ENCODE measurements around the gene ZNF598.

The ZNF598 gene

DNA sequence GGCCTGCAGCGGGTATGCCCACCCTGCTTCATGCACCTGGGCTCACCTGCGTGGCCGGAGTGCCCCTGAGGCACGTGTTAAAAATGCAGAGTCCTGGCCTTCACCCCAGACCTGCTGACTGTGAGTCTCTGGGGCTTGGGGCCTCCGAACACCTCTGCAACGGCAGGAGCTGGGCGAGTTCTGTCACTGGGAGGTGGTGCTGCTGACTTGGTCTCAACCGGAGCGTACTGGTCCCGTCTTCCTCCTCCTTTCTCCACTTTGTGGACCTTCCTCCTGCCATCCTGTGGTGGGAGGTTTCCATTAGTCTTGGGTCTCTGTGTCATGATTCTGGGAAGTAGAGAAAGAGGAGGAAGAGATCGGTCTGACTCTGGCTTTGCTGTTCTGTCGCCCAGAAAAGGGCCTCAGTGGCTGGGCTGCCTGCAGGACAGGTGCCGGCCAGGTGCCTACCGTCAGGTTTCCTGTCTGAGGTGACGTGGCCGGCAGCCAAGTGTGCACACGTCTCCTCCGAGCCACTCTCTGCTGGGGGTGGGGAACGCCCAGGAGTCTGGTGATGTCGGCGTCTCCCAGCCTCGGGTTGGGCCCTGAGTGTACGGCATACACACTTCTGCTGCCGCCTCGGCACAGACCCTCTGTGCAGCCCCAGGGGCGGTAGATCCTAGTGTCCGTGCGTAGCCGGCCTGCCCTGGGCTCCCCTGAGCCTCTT is 45.1 kb upstream of the ZNF598 start:
- H3K27ac ChIP-seq (ENCODE audit: extremely low read depth, low read depth, low read length): no peak overlapping the region
- no peaks in the 10 kb centered on the region for H3K4me1 ChIP-seq (ENCODE audit: control insufficient read depth, insufficient read depth, low read length)
- peaks cover 12 to 84% of the 10 kb centered on the region in 2 experiments; a peak in 2 of 3 replicates for H3K36me3 ChIP-seq (ENCODE audit: control insufficient read depth in 2 of 2, insufficient read depth in 1 of 2, low read length in 2 of 2)
- no peak overlapping the region for H3K4me3 ChIP-seq (ENCODE audit: low read depth, low read length)
- ChIA-PET POLR2A (no interaction called here), CTCF (no interaction called here)
- TF ChIP-seq GLI4 (tag by site-specific recombination; IDR thresholded peaks at IDR 0.05) (no peak), SCRT2 (tag by site-specific recombination; IDR thresholded peaks at IDR 0.05) (no peak), ZNF473 (tag by site-specific recombination; IDR thresholded peaks at IDR 0.05) (no peak), ZNF354C (tag by site-specific recombination; IDR thresholded peaks at IDR 0.05; ENCODE audit: borderline replicate concordance, low read depth) (no peak), SCRT1 (tag by site-specific recombination; IDR thresholded peaks at IDR 0.05; ENCODE audit: borderline replicate concordance) (no peak), ZEB2 (tag by site-specific recombination; IDR thresholded peaks at IDR 0.05) (no peak), MEIS1 (CRISPR knock-in tag; IDR thresholded peaks at IDR 0.05; ENCODE audit: borderline replicate concordance) (no peak)
- TF ChIP-seq, protein P1, sequence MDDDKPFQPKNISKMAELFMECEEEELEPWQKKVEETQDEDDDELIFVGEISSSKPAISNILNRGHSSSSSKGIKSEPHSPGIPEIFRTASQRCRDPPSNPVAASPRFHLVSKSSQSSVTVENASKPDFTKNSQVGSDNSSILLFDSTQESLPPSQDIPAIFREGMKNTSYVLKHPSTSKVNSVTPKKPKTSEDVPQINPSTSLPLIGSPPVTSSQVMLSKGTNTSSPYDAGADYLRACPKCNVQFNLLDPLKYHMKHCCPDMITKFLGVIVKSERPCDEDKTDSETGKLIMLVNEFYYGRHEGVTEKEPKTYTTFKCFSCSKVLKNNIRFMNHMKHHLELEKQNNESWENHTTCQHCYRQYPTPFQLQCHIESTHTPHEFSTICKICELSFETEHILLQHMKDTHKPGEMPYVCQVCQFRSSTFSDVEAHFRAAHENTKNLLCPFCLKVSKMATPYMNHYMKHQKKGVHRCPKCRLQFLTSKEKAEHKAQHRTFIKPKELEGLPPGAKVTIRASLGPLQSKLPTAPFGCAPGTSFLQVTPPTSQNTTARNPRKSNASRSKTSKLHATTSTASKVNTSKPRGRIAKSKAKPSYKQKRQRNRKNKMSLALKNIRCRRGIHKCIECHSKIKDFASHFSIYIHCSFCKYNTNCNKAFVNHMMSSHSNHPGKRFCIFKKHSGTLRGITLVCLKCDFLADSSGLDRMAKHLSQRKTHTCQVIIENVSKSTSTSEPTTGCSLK (tag by site-specific recombination; IDR thresholded peaks at IDR 0.05): no peak
- TF ChIP-seq, protein P2, sequence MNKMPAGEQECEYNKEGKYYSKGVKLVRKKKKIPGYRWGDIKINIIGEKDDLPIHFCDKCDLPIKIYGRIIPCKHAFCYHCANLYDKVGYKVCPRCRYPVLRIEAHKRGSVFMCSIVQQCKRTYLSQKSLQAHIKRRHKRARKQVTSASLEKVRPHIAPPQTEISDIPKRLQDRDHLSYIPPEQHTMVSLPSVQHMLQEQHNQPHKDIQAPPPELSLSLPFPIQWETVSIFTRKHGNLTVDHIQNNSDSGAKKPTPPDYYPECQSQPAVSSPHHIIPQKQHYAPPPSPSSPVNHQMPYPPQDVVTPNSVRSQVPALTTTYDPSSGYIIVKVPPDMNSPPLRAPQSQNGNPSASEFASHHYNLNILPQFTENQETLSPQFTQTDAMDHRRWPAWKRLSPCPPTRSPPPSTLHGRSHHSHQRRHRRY (tag by site-specific recombination; IDR thresholded peaks at IDR 0.05): no peak
- H3K9me3 ChIP-seq (ENCODE audit: control insufficient read depth, insufficient read depth, low read depth, low read length): no peaks in the 10 kb centered on the region

DNA sequence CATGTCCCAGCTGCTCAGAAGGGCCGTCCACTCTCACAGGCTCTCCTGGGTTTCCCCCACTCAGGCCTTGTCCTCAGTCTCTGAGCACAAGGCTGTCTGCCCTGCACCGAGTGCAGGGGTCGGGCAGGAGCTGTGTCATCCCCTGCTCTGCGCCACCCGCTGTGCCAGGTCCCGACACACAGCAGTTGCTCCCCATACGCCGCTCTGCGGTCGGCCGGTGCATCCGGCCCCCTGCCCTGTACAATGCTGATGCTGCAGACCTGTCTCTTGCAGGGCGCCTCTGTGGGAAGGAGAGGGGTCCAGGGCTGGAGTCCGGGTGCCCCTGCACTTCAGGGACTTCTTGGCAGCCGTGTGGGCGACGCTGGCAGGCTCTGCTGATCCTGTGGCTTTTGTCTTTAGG is 44.3 kb upstream of the ZNF598 start:
- Histone ChIP-seq H3K4me1 (ENCODE audit: control insufficient read depth, insufficient read depth, low read length) (no peaks in the 10 kb centered on the region), H3K9me3 (ENCODE audit: control insufficient read depth, insufficient read depth, low read depth, low read length) (no peaks in the 10 kb centered on the region), H3K27ac (ENCODE audit: extremely low read depth, low read depth, low read length) (no peak overlapping the region), H3K36me3 (ENCODE audit: control insufficient read depth in 2 of 2, insufficient read depth in 1 of 2, low read length in 2 of 2) (peaks cover 13 to 84% of the 10 kb centered on the region in 2 experiments; a peak in 2 of 3 replicates), H3K4me3 (ENCODE audit: low read depth, low read length) (no peak overlapping the region)
- ChIA-PET CTCF (no interaction called here), POLR2A (no interaction called here)
- TF ChIP-seq ZNF548 (tag by site-specific recombination; IDR thresholded peaks at IDR 0.05): no peak

DNA sequence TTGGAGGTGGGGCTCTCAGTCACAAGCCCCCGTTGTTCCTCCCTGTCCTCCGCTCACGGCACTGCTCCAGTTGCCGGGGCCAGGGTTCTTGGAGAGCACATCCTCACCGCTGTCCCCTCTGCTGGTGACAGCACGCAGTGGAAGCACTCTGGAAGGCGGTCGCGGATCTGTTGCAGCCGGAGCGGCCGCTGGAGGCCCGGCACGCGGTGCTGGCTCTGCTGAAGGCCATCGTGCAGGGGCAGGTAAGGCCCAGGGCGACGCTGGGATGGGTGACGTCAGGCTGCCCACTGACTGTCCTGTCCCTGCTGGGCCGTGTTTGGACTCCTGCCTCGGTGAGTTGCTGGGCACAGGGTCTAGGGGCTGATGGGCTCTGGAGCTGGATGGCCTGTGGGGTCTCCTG is 43.6 kb upstream of the ZNF598 start:
- H3K4me3 ChIP-seq (ENCODE audit: low read depth, low read length): no peak overlapping the region
- no peaks in the 10 kb centered on the region for H3K4me1 ChIP-seq (ENCODE audit: control insufficient read depth, insufficient read depth, low read length)
- H3K36me3 ChIP-seq (ENCODE audit: control insufficient read depth in 2 of 2, insufficient read depth in 1 of 2, low read length in 2 of 2): peaks cover 13 to 78% of the 10 kb centered on the region in 2 experiments; a peak in 2 of 3 replicates
- POLR2A ChIA-PET: no interaction called here
- no peak overlapping the region for H3K27ac ChIP-seq (ENCODE audit: extremely low read depth, low read depth, low read length)
- CTCF ChIA-PET: no interaction called here
- H3K9me3 ChIP-seq (ENCODE audit: control insufficient read depth, insufficient read depth, low read depth, low read length): no peaks in the 10 kb centered on the region
- no peak for TF ChIP-seq ZNF514 (tag by site-specific recombination; IDR thresholded peaks at IDR 0.05)
- TF ChIP-seq, protein P3, sequence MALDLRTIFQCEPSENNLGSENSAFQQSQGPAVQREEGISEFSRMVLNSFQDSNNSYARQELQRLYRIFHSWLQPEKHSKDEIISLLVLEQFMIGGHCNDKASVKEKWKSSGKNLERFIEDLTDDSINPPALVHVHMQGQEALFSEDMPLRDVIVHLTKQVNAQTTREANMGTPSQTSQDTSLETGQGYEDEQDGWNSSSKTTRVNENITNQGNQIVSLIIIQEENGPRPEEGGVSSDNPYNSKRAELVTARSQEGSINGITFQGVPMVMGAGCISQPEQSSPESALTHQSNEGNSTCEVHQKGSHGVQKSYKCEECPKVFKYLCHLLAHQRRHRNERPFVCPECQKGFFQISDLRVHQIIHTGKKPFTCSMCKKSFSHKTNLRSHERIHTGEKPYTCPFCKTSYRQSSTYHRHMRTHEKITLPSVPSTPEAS (tag by site-specific recombination; IDR thresholded peaks at IDR 0.05): no peak
- no peak for TF ChIP-seq ZNF324 (tag by site-specific recombination; IDR thresholded peaks at IDR 0.05)
- TF ChIP-seq, protein P4, sequence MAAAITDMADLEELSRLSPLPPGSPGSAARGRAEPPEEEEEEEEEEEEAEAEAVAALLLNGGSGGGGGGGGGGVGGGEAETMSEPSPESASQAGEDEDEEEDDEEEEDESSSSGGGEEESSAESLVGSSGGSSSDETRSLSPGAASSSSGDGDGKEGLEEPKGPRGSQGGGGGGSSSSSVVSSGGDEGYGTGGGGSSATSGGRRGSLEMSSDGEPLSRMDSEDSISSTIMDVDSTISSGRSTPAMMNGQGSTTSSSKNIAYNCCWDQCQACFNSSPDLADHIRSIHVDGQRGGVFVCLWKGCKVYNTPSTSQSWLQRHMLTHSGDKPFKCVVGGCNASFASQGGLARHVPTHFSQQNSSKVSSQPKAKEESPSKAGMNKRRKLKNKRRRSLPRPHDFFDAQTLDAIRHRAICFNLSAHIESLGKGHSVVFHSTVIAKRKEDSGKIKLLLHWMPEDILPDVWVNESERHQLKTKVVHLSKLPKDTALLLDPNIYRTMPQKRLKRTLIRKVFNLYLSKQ (tag by site-specific recombination; IDR thresholded peaks at IDR 0.05; ENCODE audit: borderline replicate concordance): no peak
- TF ChIP-seq, protein P5, sequence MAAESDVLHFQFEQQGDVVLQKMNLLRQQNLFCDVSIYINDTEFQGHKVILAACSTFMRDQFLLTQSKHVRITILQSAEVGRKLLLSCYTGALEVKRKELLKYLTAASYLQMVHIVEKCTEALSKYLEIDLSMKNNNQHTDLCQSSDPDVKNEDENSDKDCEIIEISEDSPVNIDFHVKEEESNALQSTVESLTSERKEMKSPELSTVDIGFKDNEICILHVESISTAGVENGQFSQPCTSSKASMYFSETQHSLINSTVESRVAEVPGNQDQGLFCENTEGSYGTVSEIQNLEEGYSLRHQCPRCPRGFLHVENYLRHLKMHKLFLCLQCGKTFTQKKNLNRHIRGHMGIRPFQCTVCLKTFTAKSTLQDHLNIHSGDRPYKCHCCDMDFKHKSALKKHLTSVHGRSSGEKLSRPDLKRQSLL (tag by site-specific recombination; IDR thresholded peaks at IDR 0.05): no peak
- TF ChIP-seq, protein P6, sequence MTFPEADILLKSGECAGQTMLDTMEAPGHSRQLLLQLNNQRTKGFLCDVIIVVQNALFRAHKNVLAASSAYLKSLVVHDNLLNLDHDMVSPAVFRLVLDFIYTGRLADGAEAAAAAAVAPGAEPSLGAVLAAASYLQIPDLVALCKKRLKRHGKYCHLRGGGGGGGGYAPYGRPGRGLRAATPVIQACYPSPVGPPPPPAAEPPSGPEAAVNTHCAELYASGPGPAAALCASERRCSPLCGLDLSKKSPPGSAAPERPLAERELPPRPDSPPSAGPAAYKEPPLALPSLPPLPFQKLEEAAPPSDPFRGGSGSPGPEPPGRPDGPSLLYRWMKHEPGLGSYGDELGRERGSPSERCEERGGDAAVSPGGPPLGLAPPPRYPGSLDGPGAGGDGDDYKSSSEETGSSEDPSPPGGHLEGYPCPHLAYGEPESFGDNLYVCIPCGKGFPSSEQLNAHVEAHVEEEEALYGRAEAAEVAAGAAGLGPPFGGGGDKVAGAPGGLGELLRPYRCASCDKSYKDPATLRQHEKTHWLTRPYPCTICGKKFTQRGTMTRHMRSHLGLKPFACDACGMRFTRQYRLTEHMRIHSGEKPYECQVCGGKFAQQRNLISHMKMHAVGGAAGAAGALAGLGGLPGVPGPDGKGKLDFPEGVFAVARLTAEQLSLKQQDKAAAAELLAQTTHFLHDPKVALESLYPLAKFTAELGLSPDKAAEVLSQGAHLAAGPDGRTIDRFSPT (tag by site-specific recombination; IDR thresholded peaks at IDR 0.05): no peak
- no peak for TF ChIP-seq SETDB1 (IDR thresholded peaks at IDR 0.05; ENCODE audit: insufficient read length, low read length)
- no peak for TF ChIP-seq ZNF366 (tag by site-specific recombination; conservative IDR thresholded peaks at IDR 0.05)
- TF ChIP-seq, protein P7, sequence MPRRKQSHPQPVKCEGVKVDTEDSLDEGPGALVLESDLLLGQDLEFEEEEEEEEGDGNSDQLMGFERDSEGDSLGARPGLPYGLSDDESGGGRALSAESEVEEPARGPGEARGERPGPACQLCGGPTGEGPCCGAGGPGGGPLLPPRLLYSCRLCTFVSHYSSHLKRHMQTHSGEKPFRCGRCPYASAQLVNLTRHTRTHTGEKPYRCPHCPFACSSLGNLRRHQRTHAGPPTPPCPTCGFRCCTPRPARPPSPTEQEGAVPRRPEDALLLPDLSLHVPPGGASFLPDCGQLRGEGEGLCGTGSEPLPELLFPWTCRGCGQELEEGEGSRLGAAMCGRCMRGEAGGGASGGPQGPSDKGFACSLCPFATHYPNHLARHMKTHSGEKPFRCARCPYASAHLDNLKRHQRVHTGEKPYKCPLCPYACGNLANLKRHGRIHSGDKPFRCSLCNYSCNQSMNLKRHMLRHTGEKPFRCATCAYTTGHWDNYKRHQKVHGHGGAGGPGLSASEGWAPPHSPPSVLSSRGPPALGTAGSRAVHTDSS (tag by site-specific recombination; IDR thresholded peaks at IDR 0.05): no peak
- TF ChIP-seq ZFP41 (tag by site-specific recombination; IDR thresholded peaks at IDR 0.05; ENCODE audit: borderline replicate concordance): no peak
